GM18499 (cell line): Measurements from ENCODE around the gene KAT6B.
"Not testable (repeated sequence)": the region's sequence is repeated elsewhere in the genome, so short reads cannot be mapped to it uniquely, and the experiment has no call there.

Experiments
- ATAC-seq: cut with Tn5 transposase; IDR thresholded peaks from one replicate; pipeline ENCODE4 v1.9.1; 2021; ENCODE audit warnings: moderate number of reproducible peaks; ENCODE audit not compliant: insufficient read depth, unreplicated experiment

Gene KAT6B

DNA sequence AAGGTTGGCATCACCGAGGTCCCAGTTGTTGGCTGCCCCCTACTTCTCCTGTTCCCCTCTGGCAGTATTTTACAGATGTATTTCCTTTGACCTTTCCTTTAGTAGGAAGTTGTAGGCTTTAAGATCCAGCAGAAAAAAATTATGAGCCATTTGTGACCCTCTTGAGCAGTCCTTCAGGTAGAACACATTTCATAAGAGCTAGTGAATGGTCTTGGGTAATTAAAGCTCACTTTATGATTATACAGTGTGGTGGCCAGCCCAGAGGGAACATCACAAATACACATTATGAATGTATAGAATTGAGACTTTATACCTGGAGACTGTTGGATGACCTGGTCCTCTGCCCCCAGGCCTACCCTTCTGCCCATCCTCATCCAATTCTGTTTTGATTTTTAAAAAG lies 57.0 kb downstream of the KAT6B start:
- ATAC-seq, result no peak

- ATAC-seq, result no peak
Observed at GRCh38 chr10:74887614-74888284, 61.3 kb downstream of the KAT6B start.

GRCh38 chr10:74888962-74889661 lies 62.7 kb downstream of the KAT6B start:
- ATAC-seq, result no peak

DNA sequence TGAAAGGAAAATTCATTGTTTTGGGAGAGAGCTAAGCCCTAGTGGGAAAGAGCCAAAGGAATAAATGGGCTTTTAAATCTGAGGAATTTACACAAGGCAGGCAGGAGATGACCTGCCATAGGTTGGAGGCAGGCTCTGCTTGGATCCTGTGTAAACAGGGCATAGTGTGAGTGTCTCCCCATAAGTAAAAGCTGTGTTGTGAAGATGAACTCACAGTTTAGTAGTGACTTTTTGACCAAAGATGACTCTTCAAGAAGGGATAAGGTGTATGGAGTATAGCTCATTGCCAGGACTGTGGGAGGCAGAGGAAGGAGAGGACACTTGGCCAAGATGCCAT lies 63.2 kb downstream of the KAT6B start:
- ATAC-seq, result no peak

DNA sequence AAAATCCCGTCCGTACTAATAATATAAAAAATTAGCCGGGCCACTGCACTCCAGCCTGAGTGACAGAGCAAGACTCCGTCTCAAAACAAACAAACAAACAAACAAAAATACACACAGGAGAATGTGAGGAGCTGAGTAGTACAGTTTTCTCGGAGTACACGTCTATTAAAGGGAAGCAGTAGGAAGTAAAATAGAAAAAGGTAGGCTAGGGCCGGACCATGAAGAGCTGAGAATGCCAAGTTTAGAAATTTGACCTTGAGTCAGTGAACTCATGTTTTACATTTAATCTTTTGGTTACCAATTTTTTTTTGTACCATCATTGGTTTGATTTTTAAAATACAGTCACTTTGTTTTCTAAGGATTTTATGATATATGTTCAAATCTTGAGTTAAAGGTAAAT lies 64.1 kb downstream of the KAT6B start:
- ATAC-seq, result no peak

GRCh38 chr10:74891053-74891452 lies 64.7 kb downstream of the KAT6B start:
- ATAC-seq, result no peak

- no peak for ATAC-seq
Observed at GRCh38 chr10:74892839-74893238, 66.4 kb downstream of the KAT6B start.

- ATAC-seq, result not testable (repeated sequence)
Observed at GRCh38 chr10:74893329-74893728, 66.9 kb downstream of the KAT6B start.

DNA sequence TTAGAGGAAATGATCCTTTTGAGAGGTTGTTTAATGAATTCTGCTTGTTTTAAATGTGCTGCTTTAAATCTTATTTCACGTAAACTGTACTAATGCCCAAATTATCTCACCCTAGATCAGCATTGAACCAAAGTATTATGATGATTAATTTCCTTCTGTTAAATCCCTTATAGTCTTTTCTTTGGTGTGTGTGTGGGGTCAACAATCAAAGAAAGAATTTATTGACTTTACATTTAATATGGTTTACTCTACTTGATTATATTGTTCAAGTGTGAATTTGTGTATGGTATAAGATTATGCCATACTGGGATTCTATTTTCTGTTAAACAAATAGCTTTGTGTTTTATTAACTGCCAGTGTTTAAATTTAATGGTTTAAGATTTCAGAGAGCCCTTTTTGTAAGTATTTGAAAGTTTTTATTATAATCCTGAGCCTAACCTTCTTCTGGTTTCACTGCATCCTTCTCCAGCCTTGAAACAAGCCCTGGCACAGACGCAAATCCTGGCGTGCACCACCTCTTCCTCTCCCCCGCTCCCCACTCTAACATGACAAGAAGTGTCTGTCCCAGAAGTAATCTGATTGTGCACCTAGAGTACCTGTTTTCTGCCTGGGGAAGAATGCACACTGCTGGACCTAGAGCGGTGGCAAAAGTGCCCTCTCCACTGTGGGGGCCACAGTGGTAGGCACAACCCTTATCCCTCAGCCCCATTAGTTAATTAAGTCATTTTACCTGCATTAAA lies 70.6 kb downstream of the KAT6B start:
- ATAC-seq, result no peak

GRCh38 chr10:74898201-74898976 lies 72.0 kb downstream of the KAT6B start:
- peak; percentile 42 for ATAC-seq

GRCh38 chr10:74900297-74900696 lies 73.9 kb downstream of the KAT6B start:
- no peak for ATAC-seq

- no peak for ATAC-seq
Observed at GRCh38 chr10:74901301-74901700, 74.9 kb downstream of the KAT6B start.

GRCh38 chr10:74901867-74902450 lies 75.6 kb downstream of the KAT6B start:
- ATAC-seq, result no peak

- ATAC-seq, result no peak
Observed at GRCh38 chr10:74903491-74903890, 77.1 kb downstream of the KAT6B start.

GRCh38 chr10:74906611-74907198 lies 80.3 kb downstream of the KAT6B start:
- no peak for ATAC-seq

GRCh38 chr10:74909670-74910069 lies 83.3 kb downstream of the KAT6B start:
- no peak for ATAC-seq

GRCh38 chr10:74910241-74910975 lies 84.0 kb downstream of the KAT6B start:
- ATAC-seq, result no peak

GRCh38 chr10:74910976-74911350 lies 84.6 kb downstream of the KAT6B start:
- ATAC-seq, result no peak

DNA sequence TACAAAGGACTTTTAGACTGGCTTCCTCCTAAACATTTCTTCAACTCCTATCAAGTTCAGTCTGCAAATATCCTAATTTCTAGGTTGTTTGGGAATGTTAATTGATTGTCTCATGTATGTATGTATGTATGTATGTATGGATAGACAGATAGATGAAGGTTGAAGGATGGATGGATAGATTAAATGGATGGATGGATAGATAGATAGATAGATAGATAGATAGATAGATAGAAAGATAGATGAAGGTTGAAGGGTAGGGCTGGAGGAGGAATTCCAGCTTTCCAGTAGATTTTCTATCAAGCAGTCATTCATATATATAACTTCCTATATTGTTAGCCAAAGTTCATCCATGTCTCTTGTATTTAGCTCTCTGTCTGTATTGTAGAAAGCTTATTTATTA lies 85.8 kb downstream of the KAT6B start:
- ATAC-seq, result no peak
